Body of pancreas (tissue), 4 donors: ENCODE data around the gene GRHL1. TPM values are rescaled to one million over a fixed set of nuclear protein-coding genes. Genes with fewer than 3 reads are reported as not detected.
A peak's percentile ranks its signal among the peaks of the same experiment; 100 is the strongest.

Experiments used
- ATAC-seq: fragments of 150-250 bp; one replicate; pipeline ENCODE4 v1.9.1; 2016
- DNase-seq, 4 donors: peaks; one replicate each; pipeline ENCODE4 v3.0.0-alpha.2; 2019
- H3K27ac ChIP-seq, 4 donors: fragments of 200-600 bp; sonication (generic); 1 replicate in 3 of 4; 2 replicates in 1 of 4; pipeline versions ENCODE4 v1.5.1 to v1.6.1; 2016 to 2019; ENCODE audit warnings: mild to moderate bottlenecking in 1 of 4, mixed read lengths in 1 of 4, moderate library complexity in 1 of 4
- H3K27me3 ChIP-seq, 2 donors: fragments of 200-600 bp; sonication (generic); one replicate each; pipeline ENCODE4 v1.6.0; 2016; ENCODE audit warnings: mild to moderate bottlenecking in 1 of 2
- H3K36me3 ChIP-seq, 2 donors: fragments of 200-600 bp; sonication (generic); replicated peaks in 1 of 2; 2 replicates each; pipeline ENCODE4 v1.5.1; 2016; ENCODE audit warnings: low read depth in 2 of 2; ENCODE audit not compliant: insufficient read depth in 1 of 2
- H3K4me1 ChIP-seq: fragments of 200-600 bp; sonication (generic); one replicate; pipeline ENCODE4 v1.6.0; 2016
- H3K4me3 ChIP-seq, 2 donors: fragments of 200-600 bp; sonication (generic); 1 replicate in 1 of 2; 2 replicates in 1 of 2; pipeline ENCODE4 v1.5.1; 2016 to 2019
- H3K9me3 ChIP-seq, 3 donors: fragments of 200-600 bp; sonication (generic); 1 replicate in 2 of 3; 2 replicates in 1 of 3; pipeline ENCODE4 v1.5.1; 2016
- POLR2A ChIP-seq, 3 donors: fragments of 450-650 bp; IDR thresholded peaks; one replicate each; pipeline ENCODE4 v1.6.1; 2016; ENCODE audit warnings: antibody characterized with exemption in 3 of 3, mild to moderate bottlenecking in 2 of 3
- WGBS, 2 donors: methylation state at CpG; one replicate each; pipeline ENCODE4 v1.1.5; 2017; 5-methylcytosine and 5-hydroxymethylcytosine counted together
- intact Hi-C: fragments of 100-400 bp; cut with DNase I; formaldehyde crosslinking; loops from one replicate; pipeline ENCODE4 v1.15.1; 2023
- total RNA-seq, 2 donors: library from RNA; depleted of rRNA; stranded (reverse); fragments of >200 nt; gene quantifications; one replicate each; pipeline ENCODE4 v1.1.0, GENCODE V29; 2016
- TF ChIP-seq, protein P1 (sequence below), 7 experiments: fragments of 450-650 bp in 4 of 7; fragments of 200-600 bp in 3 of 7; sonication (generic) in 3 of 7; IDR thresholded peaks; one replicate each; pipeline ENCODE4 v1.5.1; 2016 to 2019; ENCODE audit warnings: antibody characterized with exemption in 7 of 7

The GRHL1 gene
- total RNA-seq, 2 donors from 2014 or later, result 2.0 to 4.2 TPM

DNA sequence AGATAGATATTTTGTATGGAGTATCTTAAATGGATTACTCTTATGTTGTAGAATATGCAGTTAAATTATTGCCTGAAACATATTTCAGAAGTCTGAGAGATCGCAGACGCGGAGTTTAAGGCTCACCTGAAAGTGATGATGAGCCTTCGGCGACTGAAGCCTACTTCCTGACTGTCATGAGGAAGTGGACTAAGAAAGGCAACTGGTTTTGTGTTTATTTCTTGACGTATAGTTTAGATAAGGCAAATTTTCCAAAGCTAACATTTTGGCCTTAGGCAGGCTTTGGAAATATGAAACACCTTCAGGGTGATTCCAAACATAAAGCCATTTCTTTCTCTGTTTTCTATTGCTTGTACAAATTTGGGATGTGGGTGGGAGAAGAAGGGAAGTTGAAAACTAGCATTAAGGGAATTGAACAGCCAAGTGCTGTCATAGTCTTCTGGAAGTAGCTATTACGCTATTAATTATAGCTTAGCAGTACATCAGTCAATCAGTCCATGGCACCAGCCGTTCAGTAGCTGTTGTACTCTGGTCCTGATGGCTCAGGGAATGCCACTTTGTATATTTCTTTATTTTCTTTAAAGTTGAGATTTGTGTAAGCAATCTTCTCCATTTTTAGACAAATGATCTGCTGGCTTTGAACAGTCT lies 1.5 kb downstream of the GRHL1 start:
- TF ChIP-seq, protein P1, sequence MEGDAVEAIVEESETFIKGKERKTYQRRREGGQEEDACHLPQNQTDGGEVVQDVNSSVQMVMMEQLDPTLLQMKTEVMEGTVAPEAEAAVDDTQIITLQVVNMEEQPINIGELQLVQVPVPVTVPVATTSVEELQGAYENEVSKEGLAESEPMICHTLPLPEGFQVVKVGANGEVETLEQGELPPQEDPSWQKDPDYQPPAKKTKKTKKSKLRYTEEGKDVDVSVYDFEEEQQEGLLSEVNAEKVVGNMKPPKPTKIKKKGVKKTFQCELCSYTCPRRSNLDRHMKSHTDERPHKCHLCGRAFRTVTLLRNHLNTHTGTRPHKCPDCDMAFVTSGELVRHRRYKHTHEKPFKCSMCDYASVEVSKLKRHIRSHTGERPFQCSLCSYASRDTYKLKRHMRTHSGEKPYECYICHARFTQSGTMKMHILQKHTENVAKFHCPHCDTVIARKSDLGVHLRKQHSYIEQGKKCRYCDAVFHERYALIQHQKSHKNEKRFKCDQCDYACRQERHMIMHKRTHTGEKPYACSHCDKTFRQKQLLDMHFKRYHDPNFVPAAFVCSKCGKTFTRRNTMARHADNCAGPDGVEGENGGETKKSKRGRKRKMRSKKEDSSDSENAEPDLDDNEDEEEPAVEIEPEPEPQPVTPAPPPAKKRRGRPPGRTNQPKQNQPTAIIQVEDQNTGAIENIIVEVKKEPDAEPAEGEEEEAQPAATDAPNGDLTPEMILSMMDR (IDR thresholded peaks at IDR 0.05), result no peak
- WGBS, 2 donors, result 76 to 79% methylated on average over 8 of the region's 8 CpGs
- no peaks in the 10 kb centered on the region for H3K9me3 ChIP-seq
- ATAC-seq (no peak), DNase-seq (no peak)
- H3K4me3 ChIP-seq, result no peak overlapping the region
- peaks cover 24% of the 10 kb centered on the region for H3K4me1 ChIP-seq
- H3K27ac ChIP-seq, result no peak overlapping the region
- H3K27me3 ChIP-seq, result no peaks in the 10 kb centered on the region
- intact Hi-C loops, result no loop called here
- no peaks in the 10 kb centered on the region for H3K36me3 ChIP-seq

DNA sequence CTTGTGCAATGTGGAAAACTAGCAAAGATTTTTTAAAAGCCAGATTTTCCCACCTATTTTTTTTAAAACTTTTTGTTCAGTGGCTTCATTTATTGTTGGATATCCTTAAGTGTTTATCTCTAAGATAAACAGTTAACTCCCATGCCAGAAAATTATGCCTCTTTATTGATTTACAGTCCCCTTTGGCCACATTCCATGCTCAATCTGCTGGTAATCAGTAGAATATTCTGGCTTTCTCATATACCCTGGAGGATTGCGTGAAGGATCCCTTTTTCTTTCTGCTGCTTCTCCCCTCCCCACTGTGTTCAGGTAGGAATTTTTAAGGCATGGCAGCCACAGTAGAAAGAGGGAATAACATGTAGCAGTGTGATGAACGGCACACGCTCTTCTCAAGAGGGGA lies 2.6 kb downstream of the GRHL1 start:
- Histone ChIP-seq H3K4me3 (no peak overlapping the region), H3K36me3 (no peaks in the 10 kb centered on the region), H3K27me3 (no peaks in the 10 kb centered on the region), H3K9me3 (no peaks in the 10 kb centered on the region), H3K4me1 (peaks cover 24% of the 10 kb centered on the region), H3K27ac (peak overlapping the region in 1 of 4 donors; percentile 32)
- ATAC-seq (no peak), DNase-seq (no peak)
- WGBS, 2 donors, result 18 to 19% methylated on average over 3 of the region's 3 CpGs
- intact Hi-C loops, result no loop called here
- TF ChIP-seq, protein P1 (IDR thresholded peaks at IDR 0.05), result no peak
- TF ChIP-seq POLR2A (IDR thresholded peaks at IDR 0.05), result no peak

DNA sequence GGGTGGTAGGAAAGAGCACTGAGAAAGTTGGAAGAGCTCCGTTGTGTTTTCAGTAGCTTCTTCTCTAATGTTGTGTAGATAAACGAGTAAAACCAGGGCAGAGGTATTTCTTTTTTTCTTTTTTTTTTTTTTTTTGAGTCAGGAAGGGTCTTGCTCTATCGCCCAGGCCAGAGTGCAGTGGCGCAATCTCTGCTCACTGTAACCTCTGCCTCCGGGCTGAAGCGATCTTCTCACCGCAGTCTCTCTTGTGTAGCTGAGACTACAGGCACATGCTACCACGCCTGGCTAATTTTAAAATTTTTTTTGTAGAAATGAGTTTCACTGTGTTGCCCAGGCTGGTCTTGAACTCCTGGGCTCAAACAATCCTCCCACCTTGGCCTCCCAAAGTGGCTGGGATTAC lies 6.6 kb downstream of the GRHL1 start:
- ATAC-seq, result no peak
- Histone ChIP-seq H3K4me1 (peaks cover 19% of the 10 kb centered on the region), H3K27ac (no peak overlapping the region), H3K9me3 (no peaks in the 10 kb centered on the region), H3K4me3 (no peak overlapping the region), H3K36me3 (no peaks in the 10 kb centered on the region), H3K27me3 (no peaks in the 10 kb centered on the region)
- DNase-seq, result no peak
- intact Hi-C loops, result no loop called here
- TF ChIP-seq POLR2A (IDR thresholded peaks at IDR 0.05), result no peak
- TF ChIP-seq, protein P1 (IDR thresholded peaks at IDR 0.05), result no peak
- WGBS, 2 donors, result 95 to 97% methylated on average over 8 of the region's 8 CpGs

DNA sequence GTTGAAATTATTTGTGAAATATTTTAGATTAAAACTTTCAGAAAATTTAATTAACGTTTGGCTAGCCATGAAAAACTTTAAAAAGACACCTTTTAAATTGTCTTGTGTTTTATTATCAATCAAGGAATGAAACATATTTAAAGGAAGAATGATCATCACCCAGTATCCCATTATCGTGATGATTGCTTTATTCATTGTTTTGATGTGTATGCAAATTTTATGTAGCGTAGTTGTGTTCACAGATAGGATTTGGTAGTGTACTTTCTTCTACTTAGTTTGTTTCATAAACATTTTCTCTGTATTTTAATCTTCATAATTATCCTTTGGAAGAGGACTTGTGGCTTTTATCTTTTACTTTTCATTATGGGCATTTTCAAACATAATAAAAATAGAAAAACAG lies 7.8 kb downstream of the GRHL1 start:
- Histone ChIP-seq H3K9me3 (no peaks in the 10 kb centered on the region), H3K27me3 (no peaks in the 10 kb centered on the region), H3K4me3 (no peak overlapping the region), H3K4me1 (peaks cover 7% of the 10 kb centered on the region), H3K36me3 (no peaks in the 10 kb centered on the region), H3K27ac (no peak overlapping the region)
- DNase-seq (no peak), ATAC-seq (no peak)
- 96 to 98% methylated on average over 3 of the region's 3 CpGs for WGBS, 2 donors
- intact Hi-C loops, result no loop called here
- TF ChIP-seq, protein P1 (IDR thresholded peaks at IDR 0.05), result no peak
- no peak for TF ChIP-seq POLR2A (IDR thresholded peaks at IDR 0.05)

DNA sequence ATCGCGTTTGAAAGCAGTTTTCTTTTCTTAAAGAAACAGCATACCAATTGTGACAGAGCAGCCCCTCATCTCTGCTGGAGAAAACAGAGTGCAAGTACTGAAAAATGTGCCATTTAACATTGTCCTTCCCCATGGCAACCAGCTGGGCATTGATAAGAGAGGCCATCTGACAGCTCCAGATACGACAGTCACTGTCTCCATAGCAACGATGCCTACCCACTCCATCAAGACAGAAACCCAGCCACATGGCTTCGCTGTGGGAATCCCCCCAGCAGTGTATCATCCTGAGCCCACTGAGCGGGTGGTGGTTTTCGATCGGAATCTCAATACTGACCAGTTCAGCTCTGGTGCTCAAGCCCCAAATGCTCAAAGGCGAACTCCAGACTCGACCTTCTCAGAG lies 9.5 kb downstream of the GRHL1 start:
- Histone ChIP-seq H3K4me3 (no peak overlapping the region), H3K36me3 (no peaks in the 10 kb centered on the region), H3K27ac (no peak overlapping the region), H3K4me1 (no peaks in the 10 kb centered on the region), H3K9me3 (no peaks in the 10 kb centered on the region), H3K27me3 (no peaks in the 10 kb centered on the region)
- no peak for TF ChIP-seq POLR2A (IDR thresholded peaks at IDR 0.05)
- TF ChIP-seq, protein P1 (IDR thresholded peaks at IDR 0.05), result no peak
- no peak for DNase-seq
- no peak for ATAC-seq
- intact Hi-C loops, result no loop called here
- 78 to 83% methylated on average over 9 to 10 of the region's 10 CpGs for WGBS, 2 donors
